OCI-LY1 (cell line): Measurements from ENCODE around the gene ELL.
A peak's percentile ranks its signal among the peaks of the same experiment; 100 is the strongest.

Experiments
- H2AFZ ChIP-seq: fragments of 200-600 bp; sonication (generic), shearing (Covaris generic); 2 replicates; pipeline ENCODE4 v1.6.0; 2014; ENCODE audit warnings: antibody characterized with exemption, mild to moderate bottlenecking, low read length
- H3F3A ChIP-seq: fragments of 200-600 bp; sonication (generic), shearing (Covaris generic); 2 replicates; pipeline ENCODE4 v1.6.0; 2014; ENCODE audit warnings: mild to moderate bottlenecking, antibody characterized with exemption, low read length, moderate library complexity; ENCODE audit not compliant: insufficient read depth
- H3K27ac ChIP-seq: fragments of 200-600 bp; sonication (generic); 2 replicates; pipeline ENCODE4 v1.5.1; 2014; ENCODE audit warnings: low read length, mixed run types, mild to moderate bottlenecking, low read depth; ENCODE audit not compliant: poor library complexity, severe bottlenecking
- H3K27me3 ChIP-seq: fragments of 200-600 bp; sonication (generic); 2 replicates; pipeline ENCODE4 v1.6.0; 2014; ENCODE audit warnings: antibody characterized with exemption, mild to moderate bottlenecking, low read length, moderate library complexity; ENCODE audit not compliant: insufficient read depth
- H3K36me3 ChIP-seq: fragments of 200-600 bp; sonication (generic); 2 replicates; pipeline ENCODE4 v1.6.1; 2014; ENCODE audit warnings: mild to moderate bottlenecking, antibody characterized with exemption, low read length, moderate library complexity, mixed read lengths; ENCODE audit not compliant: insufficient read depth
- H3K4me1 ChIP-seq: fragments of 200-600 bp; sonication (generic); 2 replicates; pipeline ENCODE4 v1.5.1; 2014; ENCODE audit warnings: mild to moderate bottlenecking, low read length, moderate library complexity; ENCODE audit not compliant: insufficient read depth, severe bottlenecking
- H3K4me2 ChIP-seq: fragments of 200-600 bp; sonication (generic), shearing (Covaris generic); 2 replicates; pipeline ENCODE4 v1.6.1; 2014; ENCODE audit warnings: low read length
- H3K4me3 ChIP-seq: fragments of 200-600 bp; sonication (generic); 2 replicates; pipeline ENCODE4 v1.5.1; 2014; ENCODE audit warnings: low read length, low read depth, mild to moderate bottlenecking, mixed read lengths; ENCODE audit not compliant: poor library complexity, severe bottlenecking
- H3K79me2 ChIP-seq: fragments of 200-600 bp; shearing (Covaris generic); 2 replicates; pipeline ENCODE4 v1.6.1; 2016; ENCODE audit warnings: mixed run types, low read length, mixed read lengths; ENCODE audit not compliant: insufficient read depth
- H3K9ac ChIP-seq: fragments of 200-600 bp; sonication (generic), shearing (Covaris generic); 2 replicates; pipeline ENCODE4 v1.6.1; 2014; ENCODE audit warnings: mild to moderate bottlenecking, low read length, mixed read lengths
- H3K9me2 ChIP-seq: fragments of 200-600 bp; sonication (generic), shearing (Covaris generic); 2 replicates; pipeline ENCODE4 v1.6.1; 2014; ENCODE audit warnings: low read depth, mild to moderate bottlenecking, low read length, mixed read lengths
- H3K9me3 ChIP-seq: fragments of 200-600 bp; shearing (Covaris generic); 2 replicates; pipeline ENCODE4 v1.6.1; 2014; ENCODE audit warnings: low read length, mixed read lengths
- H4K20me1 ChIP-seq: fragments of 200-600 bp; sonication (generic), shearing (Covaris generic); 2 replicates; pipeline ENCODE4 v1.6.0; 2016; ENCODE audit warnings: mild to moderate bottlenecking, low read length; ENCODE audit not compliant: insufficient read depth
- CTCF ChIP-seq: fragments of 200-600 bp; sonication (generic), shearing (Covaris generic); IDR thresholded peaks from 2 replicates; pipeline ENCODE4 v1.5.1; 2017; ENCODE audit warnings: mild to moderate bottlenecking, antibody characterized with exemption, low read length, moderate library complexity, mixed read lengths
- EZH2 ChIP-seq: fragments of 200-600 bp; sonication (generic), shearing (Covaris generic); IDR thresholded peaks from 2 replicates; pipeline ENCODE4 v1.8.0; 2017; ENCODE audit warnings: borderline replicate concordance, mixed run types, mild to moderate bottlenecking, antibody characterized with exemption, low read length, moderate library complexity, mixed read lengths

Gene ELL

DNA sequence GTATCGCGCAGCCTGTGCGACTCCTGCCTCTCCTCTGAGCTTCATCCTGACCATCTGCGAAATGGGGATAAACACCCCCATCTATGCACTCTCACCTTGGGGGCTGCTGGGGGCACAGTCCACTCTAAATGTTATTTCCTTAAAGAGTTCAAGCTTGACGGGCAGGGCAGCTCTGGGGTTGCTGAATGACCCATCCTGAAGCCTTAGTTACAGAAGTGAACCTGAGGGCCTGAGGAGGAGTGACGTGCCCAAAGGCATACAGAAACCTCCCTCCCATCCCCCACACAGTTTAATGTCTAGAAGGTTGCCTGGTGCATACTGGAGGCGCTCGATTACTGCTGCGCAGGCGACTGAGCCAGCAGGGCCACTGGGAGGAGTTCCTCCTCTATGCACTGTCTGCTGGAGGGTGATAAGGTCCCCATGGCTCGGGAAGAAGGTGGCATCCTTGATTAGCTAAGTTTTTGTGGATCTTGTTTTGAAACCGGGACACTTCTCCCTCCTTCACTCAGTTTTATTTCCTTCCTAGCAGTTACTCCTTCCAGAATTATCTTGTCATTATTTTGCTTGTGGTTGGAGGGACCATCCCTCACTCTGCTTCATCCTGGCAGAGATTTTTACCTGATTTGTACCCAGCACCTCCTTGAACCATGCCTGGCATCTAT is 22.1 kb upstream of the ELL start:
- peak overlapping the region; percentile 59 for H3K9ac ChIP-seq
- H3K36me3 ChIP-seq: peaks cover 21% of the 10 kb centered on the region
- no peaks in the 10 kb centered on the region for H3K9me3 ChIP-seq
- no peaks in the 10 kb centered on the region for H4K20me1 ChIP-seq
- peaks cover 20% of the 10 kb centered on the region for H3K4me1 ChIP-seq
- no peaks in the 10 kb centered on the region for H3F3A ChIP-seq
- 0 out of 2 replicates have a peak, but pooled peaks cover 4% of the 10 kb centered on the region for H3K79me2 ChIP-seq
- H3K4me3 ChIP-seq: peak overlapping the region; percentile 89
- no peak overlapping the region for H3K27ac ChIP-seq
- no peak overlapping the region for H2AFZ ChIP-seq
- TF ChIP-seq CTCF (peak; percentile 33; the same call in 1 of the 2 replicates), EZH2 (no peak)
- H3K9me2 ChIP-seq: no peaks in the 10 kb centered on the region
- H3K27me3 ChIP-seq: no peaks in the 10 kb centered on the region
- peak overlapping the region; percentile 89 for H3K4me2 ChIP-seq

GRCh38 chr19:18542941-18543813 is 21.3 kb upstream of the ELL start, which contains the start of gene FKBP8:
FKBP8 (minus strand) TSS chr19:18543573; CDS start chr19:18541970, 1,603 bp downstream.
- no peaks in the 10 kb centered on the region for H3F3A ChIP-seq
- H3K9me3 ChIP-seq: no peaks in the 10 kb centered on the region
- peak within 1 kb of the TSS; percentile 89 for H3K4me3 ChIP-seq
- H3K9me2 ChIP-seq: no peaks in the 10 kb centered on the region
- no peaks in the 10 kb centered on the region for H4K20me1 ChIP-seq
- TF ChIP-seq EZH2: no peak
- no peak for TF ChIP-seq CTCF
- peak within 1 kb of the TSS; percentile 73 for H3K27ac ChIP-seq
- H3K36me3 ChIP-seq: peaks cover 25% of the 10 kb centered on the region
- no peaks in the 10 kb centered on the region for H3K27me3 ChIP-seq
- H3K4me1 ChIP-seq: peaks cover 20% of the 10 kb centered on the region
- 0 out of 2 replicates have a peak, but pooled peaks cover 4% of the 10 kb centered on the region for H3K79me2 ChIP-seq
- H3K9ac ChIP-seq: peak within 1 kb of the TSS; percentile 97
- H2AFZ ChIP-seq: no peak within 1 kb of the TSS
- H3K4me2 ChIP-seq: peak within 1 kb of the TSS; percentile 100

- Histone ChIP-seq H3K9ac (peak overlapping the region; percentile 97), H3K4me3 (peak overlapping the region; percentile 89), H3K79me2 (0 out of 2 replicates have a peak, but pooled peaks cover 4% of the 10 kb centered on the region), H3K36me3 (peaks cover 34% of the 10 kb centered on the region), H4K20me1 (no peaks in the 10 kb centered on the region), H3K4me1 (peaks cover 20% of the 10 kb centered on the region), H3K27ac (peak overlapping the region; percentile 73), H3K27me3 (no peaks in the 10 kb centered on the region), H2AFZ (no peak overlapping the region), H3F3A (no peaks in the 10 kb centered on the region), H3K9me2 (no peaks in the 10 kb centered on the region), H3K9me3 (no peaks in the 10 kb centered on the region), H3K4me2 (peak overlapping the region; percentile 100)
- TF ChIP-seq EZH2: no peak
- no peak for TF ChIP-seq CTCF
Observed at GRCh38 chr19:18541992-18542940, 20.4 kb upstream of the ELL start.
